Measurements from ENCODE around the gene MBD6. TPM values are rescaled to one million over a fixed set of nuclear protein-coding genes. Genes with fewer than 3 reads are reported as not detected.
A peak's percentile ranks its signal among the peaks of the same experiment; 100 is the strongest.
"Not testable (repeated sequence)": the region's sequence is repeated elsewhere in the genome, so short reads cannot be mapped to it uniquely, and the experiment has no call there.

Gene MBD6
- total and polyA plus RNA-seq, 11 donors = 11.4 to 43.3 (median 28.7) TPM

DNA sequence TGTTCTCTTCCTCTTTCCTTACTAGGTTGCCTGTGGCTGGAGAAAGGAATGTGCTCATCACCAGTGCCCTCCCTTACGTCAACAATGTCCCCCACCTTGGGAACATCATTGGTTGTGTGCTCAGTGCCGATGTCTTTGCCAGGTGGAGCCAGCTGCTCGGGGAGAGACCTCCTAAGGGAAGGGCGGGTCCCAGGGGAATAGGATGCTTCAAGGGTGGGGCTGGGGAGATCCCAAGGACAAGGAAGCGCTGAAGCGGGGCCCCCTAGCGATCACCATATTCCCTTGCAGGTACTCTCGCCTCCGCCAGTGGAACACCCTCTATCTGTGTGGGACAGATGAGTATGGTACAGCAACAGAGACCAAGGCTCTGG, 24.5 kb upstream of the MBD6 start:
- no peaks in the 10 kb centered on the region for H3K4me1 ChIP-seq
- ATAC-seq (peak in 1 of 4 donors; percentile 9), DNase-seq (no peak)
- H3K4me3 ChIP-seq = no peak overlapping the region
- WGBS, 4 donors = 85 to 89% (median 86%) methylated on average over 9 of the region's 9 CpGs
- H3K36me3 ChIP-seq = peaks cover 0 to 83% (median 73%) of the 10 kb centered on the region in 9 donors
- H3K9me3 ChIP-seq = no peaks in the 10 kb centered on the region
- TF ChIP-seq, protein P1, sequence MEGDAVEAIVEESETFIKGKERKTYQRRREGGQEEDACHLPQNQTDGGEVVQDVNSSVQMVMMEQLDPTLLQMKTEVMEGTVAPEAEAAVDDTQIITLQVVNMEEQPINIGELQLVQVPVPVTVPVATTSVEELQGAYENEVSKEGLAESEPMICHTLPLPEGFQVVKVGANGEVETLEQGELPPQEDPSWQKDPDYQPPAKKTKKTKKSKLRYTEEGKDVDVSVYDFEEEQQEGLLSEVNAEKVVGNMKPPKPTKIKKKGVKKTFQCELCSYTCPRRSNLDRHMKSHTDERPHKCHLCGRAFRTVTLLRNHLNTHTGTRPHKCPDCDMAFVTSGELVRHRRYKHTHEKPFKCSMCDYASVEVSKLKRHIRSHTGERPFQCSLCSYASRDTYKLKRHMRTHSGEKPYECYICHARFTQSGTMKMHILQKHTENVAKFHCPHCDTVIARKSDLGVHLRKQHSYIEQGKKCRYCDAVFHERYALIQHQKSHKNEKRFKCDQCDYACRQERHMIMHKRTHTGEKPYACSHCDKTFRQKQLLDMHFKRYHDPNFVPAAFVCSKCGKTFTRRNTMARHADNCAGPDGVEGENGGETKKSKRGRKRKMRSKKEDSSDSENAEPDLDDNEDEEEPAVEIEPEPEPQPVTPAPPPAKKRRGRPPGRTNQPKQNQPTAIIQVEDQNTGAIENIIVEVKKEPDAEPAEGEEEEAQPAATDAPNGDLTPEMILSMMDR (IDR thresholded peaks at IDR 0.05) = no peak
- TF ChIP-seq POLR2A (IDR thresholded peaks at IDR 0.05) = no peak
- intact Hi-C loops (cut with DNase I) = no loop called here
- H3K27me3 ChIP-seq = no peaks in the 10 kb centered on the region
- no peak overlapping the region for H3K27ac ChIP-seq

DNA sequence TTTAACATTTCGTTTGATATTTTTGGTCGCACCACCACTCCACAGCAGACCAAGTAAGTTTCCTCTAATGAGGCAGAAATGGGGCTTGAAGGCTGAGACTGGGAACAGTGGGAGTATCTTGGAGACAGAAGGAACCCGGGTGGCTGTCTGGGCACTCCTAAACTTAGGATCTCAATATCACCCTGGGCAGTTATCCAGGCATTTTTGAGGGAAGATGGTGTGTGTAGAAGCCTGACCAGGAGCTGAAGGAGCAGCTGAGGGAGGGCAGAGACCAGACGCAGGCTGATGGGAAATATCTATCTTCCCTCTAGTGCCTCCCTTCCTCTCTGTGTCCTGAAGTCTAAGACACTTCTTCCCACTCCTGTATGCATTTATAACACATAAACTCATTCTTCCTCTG, 24.1 kb upstream of the MBD6 start:
- no peak for ATAC-seq
- no peak for DNase-seq
- no peaks in the 10 kb centered on the region for H3K4me1 ChIP-seq
- no peaks in the 10 kb centered on the region for H3K27me3 ChIP-seq
- TF ChIP-seq POLR2A (IDR thresholded peaks at IDR 0.05) = no peak
- TF ChIP-seq, protein P1 (IDR thresholded peaks at IDR 0.05) = no peak
- no peak overlapping the region for H3K4me3 ChIP-seq
- no peaks in the 10 kb centered on the region for H3K9me3 ChIP-seq
- peaks cover 0 to 88% (median 78%) of the 10 kb centered on the region in 9 donors for H3K36me3 ChIP-seq
- no peak overlapping the region for H3K27ac ChIP-seq
- intact Hi-C loops (cut with DNase I) = no loop called here
- WGBS, 4 donors = 94 to 98% (median 96%) methylated on average over 4 of the region's 4 CpGs

DNA sequence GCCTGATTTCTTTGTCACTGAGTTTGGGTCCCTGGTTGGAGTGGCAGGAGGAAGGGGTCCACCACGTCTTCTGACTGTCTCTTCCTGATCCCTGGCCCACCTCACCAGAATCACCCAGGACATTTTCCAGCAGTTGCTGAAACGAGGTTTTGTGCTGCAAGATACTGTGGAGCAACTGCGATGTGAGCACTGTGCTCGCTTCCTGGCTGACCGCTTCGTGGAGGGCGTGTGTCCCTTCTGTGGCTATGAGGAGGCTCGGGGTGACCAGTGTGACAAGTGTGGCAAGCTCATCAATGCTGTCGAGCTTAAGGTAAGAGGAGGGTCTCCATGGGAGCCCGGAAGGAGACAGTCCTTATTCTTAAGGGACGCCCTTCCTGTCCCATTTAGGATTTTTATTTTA, 22.4 kb upstream of the MBD6 start:
- H3K9me3 ChIP-seq = no peaks in the 10 kb centered on the region
- H3K27me3 ChIP-seq = no peaks in the 10 kb centered on the region
- no peaks in the 10 kb centered on the region for H3K4me1 ChIP-seq
- DNase-seq = no peak
- intact Hi-C loops (cut with DNase I) = no loop called here
- H3K4me3 ChIP-seq = no peak overlapping the region
- H3K27ac ChIP-seq = no peak overlapping the region
- peaks cover 0 to 98% (median 88%) of the 10 kb centered on the region in 9 donors for H3K36me3 ChIP-seq
- 92 to 96% (median 96%) methylated on average over 11 of the region's 11 CpGs for WGBS, 4 donors
- TF ChIP-seq, protein P1 (IDR thresholded peaks at IDR 0.05) = no peak
- no peak for TF ChIP-seq POLR2A (IDR thresholded peaks at IDR 0.05)
- ATAC-seq = no peak

DNA sequence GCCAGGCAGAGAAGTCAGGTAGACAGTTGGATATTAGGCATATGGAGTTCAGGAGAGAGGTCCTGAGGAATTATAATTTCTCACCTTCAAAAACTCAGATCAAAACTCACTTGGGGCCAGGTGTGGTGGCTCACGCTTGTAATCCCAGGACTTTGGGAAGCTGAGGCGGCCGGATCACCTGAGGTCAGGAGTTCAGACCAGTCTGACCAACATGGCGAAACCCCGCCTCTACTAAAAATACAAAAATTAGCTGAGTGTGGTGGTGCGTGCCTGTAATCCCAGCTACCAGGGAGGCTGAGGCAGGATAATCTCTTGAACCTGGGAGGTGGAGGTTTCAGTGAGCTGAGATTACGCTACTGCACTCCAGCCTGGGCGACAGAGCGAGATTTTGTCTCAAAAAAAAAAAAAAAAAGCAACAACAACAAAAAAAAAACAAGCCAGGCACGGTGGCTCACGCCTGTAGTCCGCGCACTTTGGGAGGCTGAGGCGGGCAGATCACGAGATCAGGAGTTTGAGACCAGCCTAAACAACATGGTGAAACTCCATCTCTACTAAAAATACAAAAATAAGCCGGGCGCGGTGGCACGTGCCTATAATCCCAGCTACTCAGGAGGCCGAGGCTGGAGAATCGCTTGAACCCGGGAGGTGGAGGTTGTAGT, 20.2 kb upstream of the MBD6 start:
- H3K27me3 ChIP-seq; intact Hi-C loops (cut with DNase I); H3K9me3 ChIP-seq; DNase-seq; ATAC-seq; H3K27ac ChIP-seq; H3K4me1 ChIP-seq; H3K4me3 ChIP-seq: not testable (repeated sequence)
- 95 to 98% (median 96%) methylated on average over 22 of the region's 22 CpGs for WGBS, 4 donors
- peaks cover 2 to 93% (median 89%) of the 10 kb centered on the region in 9 donors for H3K36me3 ChIP-seq

DNA sequence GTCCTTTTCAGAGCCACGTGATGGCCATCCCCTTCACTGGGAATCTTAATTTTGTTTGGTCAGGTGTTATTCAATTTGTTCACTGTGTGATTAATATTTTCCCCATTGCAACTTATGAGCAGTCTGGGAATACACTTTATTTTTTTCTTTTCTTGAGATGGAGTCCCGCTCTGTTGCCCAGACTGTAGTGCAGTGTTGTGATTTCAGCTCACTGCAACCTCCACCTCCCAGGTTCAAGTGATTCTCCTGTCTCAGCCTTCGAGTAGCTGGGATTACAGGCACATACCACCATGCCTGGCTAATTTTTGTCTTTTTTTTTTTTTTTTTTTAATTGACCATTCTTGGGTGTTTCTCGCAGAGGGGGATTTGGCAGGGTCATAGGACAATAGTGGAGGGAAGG, 16.1 kb upstream of the MBD6 start:
- peaks cover 2 to 81% (median 77%) of the 10 kb centered on the region in 9 donors for H3K36me3 ChIP-seq
- DNase-seq; ATAC-seq; H3K27me3 ChIP-seq; H3K27ac ChIP-seq; H3K4me1 ChIP-seq; intact Hi-C loops (cut with DNase I); H3K9me3 ChIP-seq; H3K4me3 ChIP-seq: not testable (repeated sequence)
- WGBS, 4 donors = 76 to 97% (median 95%) methylated on average over 4 of the region's 4 CpGs

DNA sequence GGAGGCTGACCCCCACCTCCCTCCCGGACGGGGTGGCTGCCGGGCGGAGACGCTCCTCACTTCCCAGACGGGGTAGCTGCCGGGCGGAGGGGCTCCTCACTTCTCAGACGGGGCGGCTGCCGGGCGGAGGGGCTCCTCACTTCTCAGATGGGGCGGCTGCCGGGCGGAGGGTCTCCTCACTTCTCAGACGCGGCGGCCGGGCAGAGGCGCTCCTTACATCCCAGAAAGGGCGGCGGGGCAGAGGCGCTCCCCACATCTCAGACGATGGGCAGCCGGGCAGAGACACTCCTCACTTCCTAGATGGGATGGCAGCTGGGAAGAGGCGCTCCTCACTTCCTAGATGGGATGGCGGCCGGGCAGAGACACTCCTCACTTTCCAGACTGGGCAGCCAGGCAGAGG, 14.8 kb upstream of the MBD6 start:
- H3K9me3 ChIP-seq; H3K27me3 ChIP-seq; ATAC-seq; DNase-seq; H3K4me1 ChIP-seq; intact Hi-C loops (cut with DNase I); H3K27ac ChIP-seq; H3K4me3 ChIP-seq: not testable (repeated sequence)
- 96 to 100% (median 99%) methylated on average over 1 to 26 of the region's 28 CpGs for WGBS, 4 donors
- H3K36me3 ChIP-seq = peaks cover 4 to 81% (median 77%) of the 10 kb centered on the region in 9 donors

All from heart left ventricle (tissue), 16 donors.